HEK293 (cell line): ENCODE measurements around the gene DLX6.
A peak's percentile ranks its signal among the peaks of the same experiment; 100 is the strongest.

Source experiments
- GLI2 ChIP-seq: fragments of 450-650 bp; formaldehyde crosslinking; IDR thresholded peaks from 2 replicates; pipeline ENCODE4; 2017; ENCODE audit warnings: missing biosample characterization, missing genetic modification characterization, low read depth, borderline replicate concordance
- OSR2 ChIP-seq: fragments of 450-650 bp; formaldehyde crosslinking; IDR thresholded peaks from 2 replicates; pipeline ENCODE4 v1.5.1; 2016; ENCODE audit warnings: missing biosample characterization, missing genetic modification characterization
- RBAK ChIP-seq: fragments of 450-650 bp; formaldehyde crosslinking; IDR thresholded peaks from 2 replicates; pipeline ENCODE4 v1.5.1; 2016; ENCODE audit warnings: missing biosample characterization, missing genetic modification characterization
- SETDB1 ChIP-seq: IDR thresholded peaks from one replicate; pipeline ENCODE4 v1.6.1; 2017; ENCODE audit warnings: mild to moderate bottlenecking, low read length, moderate library complexity, mixed read lengths; ENCODE audit not compliant: insufficient read length
- SP3 ChIP-seq: fragments of 450-650 bp; formaldehyde crosslinking; IDR thresholded peaks from 2 replicates; pipeline ENCODE4 v1.5.1; 2016; ENCODE audit warnings: missing biosample characterization, missing genetic modification characterization
- YY1 ChIP-seq: fragments of 450-650 bp; formaldehyde crosslinking; IDR thresholded peaks from 2 replicates; pipeline ENCODE4 v1.5.1; 2018; ENCODE audit warnings: missing biosample characterization, missing genetic modification characterization
- ZBTB17 ChIP-seq: fragments of 450-650 bp; formaldehyde crosslinking; IDR thresholded peaks from 2 replicates; pipeline ENCODE4 v1.5.1; 2016; ENCODE audit warnings: missing biosample characterization, missing genetic modification characterization
- ZBTB20 ChIP-seq: fragments of 450-650 bp; formaldehyde crosslinking; IDR thresholded peaks from 2 replicates; pipeline ENCODE4 v1.5.1; 2016; ENCODE audit warnings: missing biosample characterization, missing genetic modification characterization
- ZBTB26 ChIP-seq: fragments of 450-650 bp; formaldehyde crosslinking; optimal IDR thresholded peaks from 2 replicates; pipeline ENCODE3; 2016; ENCODE audit warnings: missing biosample characterization, mild to moderate bottlenecking, missing genetic modification characterization
- ZEB2 ChIP-seq: fragments of 450-650 bp; formaldehyde crosslinking; IDR thresholded peaks from 2 replicates; pipeline ENCODE4 v1.5.1; 2016; ENCODE audit warnings: missing biosample characterization, missing genetic modification characterization
- ZFP3 ChIP-seq: fragments of 450-650 bp; formaldehyde crosslinking; IDR thresholded peaks from 2 replicates; pipeline ENCODE4 v1.5.1; 2016; ENCODE audit warnings: low read depth, missing biosample characterization, missing genetic modification characterization
- ZNF10 ChIP-seq: fragments of 450-650 bp; formaldehyde crosslinking; IDR thresholded peaks from 2 replicates; pipeline ENCODE4 v1.5.1; 2017; ENCODE audit warnings: missing biosample characterization, missing genetic modification characterization
- ZNF132 ChIP-seq: fragments of 450-650 bp; formaldehyde crosslinking; IDR thresholded peaks from 2 replicates; pipeline ENCODE4 v1.5.1; 2017; ENCODE audit warnings: missing biosample characterization, missing genetic modification characterization, borderline replicate concordance
- ZNF19 ChIP-seq: fragments of 450-650 bp; formaldehyde crosslinking; IDR thresholded peaks from 2 replicates; pipeline ENCODE4; 2016; ENCODE audit warnings: missing biosample characterization, missing genetic modification characterization, low read depth
- ZNF239 ChIP-seq: fragments of 450-650 bp; formaldehyde crosslinking; IDR thresholded peaks from 2 replicates; pipeline ENCODE4 v1.5.1; 2016; ENCODE audit warnings: missing biosample characterization, missing genetic modification characterization
- ZNF341 ChIP-seq: fragments of 450-650 bp; formaldehyde crosslinking; IDR thresholded peaks from 2 replicates; pipeline ENCODE4; 2016; ENCODE audit warnings: low read depth, missing biosample characterization, missing genetic modification characterization
- ZNF391 ChIP-seq: fragments of 450-650 bp; formaldehyde crosslinking; IDR thresholded peaks from 2 replicates; pipeline ENCODE4 v1.5.1; 2016; ENCODE audit warnings: low read depth, missing biosample characterization, missing genetic modification characterization, borderline replicate concordance
- ZNF394 ChIP-seq: fragments of 450-650 bp; formaldehyde crosslinking; IDR thresholded peaks from 2 replicates; pipeline ENCODE4 v1.5.1; 2016; ENCODE audit warnings: missing biosample characterization, missing genetic modification characterization, mild to moderate bottlenecking, moderate library complexity, borderline replicate concordance
- ZNF501 ChIP-seq: fragments of 450-650 bp; formaldehyde crosslinking; IDR thresholded peaks from 2 replicates; pipeline ENCODE4 v1.5.1; 2016; ENCODE audit warnings: missing biosample characterization, missing genetic modification characterization
- ZNF530 ChIP-seq: fragments of 450-650 bp; formaldehyde crosslinking; IDR thresholded peaks from 2 replicates; pipeline ENCODE4 v1.5.1; 2016; ENCODE audit warnings: low read depth, missing biosample characterization, missing genetic modification characterization
- ZNF571 ChIP-seq: fragments of 450-650 bp; formaldehyde crosslinking; IDR thresholded peaks from 2 replicates; pipeline ENCODE4 v1.5.0; 2017; ENCODE audit warnings: missing biosample characterization, missing genetic modification characterization
- ZNF585B ChIP-seq: fragments of 450-650 bp; formaldehyde crosslinking; IDR thresholded peaks from 2 replicates; pipeline ENCODE4 v1.5.1; 2016; ENCODE audit warnings: missing biosample characterization, missing genetic modification characterization
- ZNF623 ChIP-seq: fragments of 450-650 bp; formaldehyde crosslinking; IDR thresholded peaks from 2 replicates; pipeline ENCODE4 v1.5.1; 2016; ENCODE audit warnings: missing biosample characterization, missing genetic modification characterization
- ZNF629 ChIP-seq: fragments of 450-650 bp; formaldehyde crosslinking; IDR thresholded peaks from 2 replicates; pipeline ENCODE4 v1.5.1; 2017; ENCODE audit warnings: missing biosample characterization, missing genetic modification characterization
- ZNF660 ChIP-seq: fragments of 450-650 bp; IDR thresholded peaks from 2 replicates; pipeline ENCODE4 v1.5.1; 2018; ENCODE audit warnings: missing biosample characterization, mild to moderate bottlenecking, missing genetic modification characterization
- ZNF76 ChIP-seq: fragments of 450-650 bp; formaldehyde crosslinking; IDR thresholded peaks from 2 replicates; pipeline ENCODE4; 2016; ENCODE audit warnings: low read depth, missing biosample characterization, missing genetic modification characterization, borderline replicate concordance
- ZNF830 ChIP-seq: fragments of 450-650 bp; IDR thresholded peaks from 2 replicates; pipeline ENCODE4 v1.5.0; 2018; ENCODE audit warnings: missing biosample characterization, missing genetic modification characterization, low read depth, mild to moderate bottlenecking, moderate library complexity
- ZSCAN30 ChIP-seq: fragments of 450-650 bp; IDR thresholded peaks from 2 replicates; pipeline ENCODE4 v1.5.1; 2018; ENCODE audit warnings: missing biosample characterization, mild to moderate bottlenecking, missing genetic modification characterization, moderate library complexity
- ZXDB ChIP-seq: fragments of 450-650 bp; formaldehyde crosslinking; IDR thresholded peaks from 2 replicates; pipeline ENCODE4 v1.5.1; 2016; ENCODE audit warnings: missing biosample characterization, missing genetic modification characterization
- TF ChIP-seq, protein P1 (sequence below): fragments of 450-650 bp; formaldehyde crosslinking; IDR thresholded peaks from 2 replicates; pipeline ENCODE4; 2016; ENCODE audit warnings: missing biosample characterization, missing genetic modification characterization
- TF ChIP-seq, protein P2 (sequence below): sonication (generic); formaldehyde crosslinking; IDR thresholded peaks from 2 replicates; pipeline ENCODE4 v1.8.1; 2022; ENCODE audit warnings: mild to moderate bottlenecking, moderate library complexity, missing genetic modification reagents
- TF ChIP-seq, protein P3 (sequence below): fragments of 450-650 bp; formaldehyde crosslinking; IDR thresholded peaks from 2 replicates; pipeline ENCODE4 v1.5.1; 2017; ENCODE audit warnings: missing biosample characterization, missing genetic modification characterization
- TF ChIP-seq, protein P4 (sequence below): fragments of 450-650 bp; formaldehyde crosslinking; IDR thresholded peaks from 2 replicates; pipeline ENCODE4 v1.5.1; 2016; ENCODE audit warnings: missing biosample characterization, missing genetic modification characterization

Gene DLX6

DNA sequence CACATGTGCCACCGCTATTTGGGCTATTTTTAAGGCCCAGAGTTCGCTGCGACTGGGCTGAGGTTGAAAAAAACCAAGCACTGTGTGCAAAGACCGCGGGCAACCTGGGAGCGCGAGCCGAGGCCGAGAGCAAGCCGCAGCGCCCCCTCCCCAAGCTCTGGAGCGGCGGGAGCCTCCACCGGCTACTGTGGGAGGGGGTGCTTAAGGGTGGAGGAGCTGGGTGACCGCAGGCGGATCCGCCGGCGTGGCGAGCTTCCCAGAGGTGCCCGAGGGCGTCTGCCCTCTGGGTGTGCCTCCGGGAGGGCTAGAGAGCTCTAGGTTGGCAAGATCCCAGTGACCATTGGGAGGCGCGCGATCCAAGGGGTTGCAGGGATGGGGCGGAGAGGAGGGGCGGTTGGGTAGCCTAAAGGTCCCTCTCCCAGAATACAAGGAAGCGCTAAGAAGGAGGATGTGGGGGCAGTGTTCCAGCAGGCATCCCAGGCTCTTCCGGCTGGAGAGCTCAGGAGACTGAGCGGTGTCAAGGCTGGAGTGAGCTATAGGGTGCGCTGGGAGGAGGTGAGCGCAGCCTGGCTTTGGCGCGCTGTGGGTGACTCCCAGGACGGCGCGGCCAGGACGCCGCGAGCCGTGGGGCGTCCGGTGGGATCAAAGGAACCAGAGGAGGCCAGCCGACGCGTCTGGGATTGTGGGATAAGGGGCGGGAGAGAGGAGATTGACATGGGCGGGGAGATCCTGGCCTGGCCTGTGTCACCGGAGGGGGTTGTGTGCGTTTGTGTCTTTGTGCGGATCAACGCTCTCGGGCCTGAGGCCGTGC lies 11.2 kb downstream of the DLX6 start (continued):
- TF ChIP-seq ZXDB (tag by site-specific recombination) (peak; percentile 34; the same call in 1 of the 2 replicates), ZNF501 (tag by site-specific recombination) (0 out of 2 replicates have a peak, but pooled peaks have one; percentile 17), ZBTB26 (tag by site-specific recombination) (peak; percentile 78), SP3 (peak; percentile 70), SETDB1 (no peak), RBAK (tag by site-specific recombination) (no peak), GLI2 (tag by site-specific recombination) (no peak), ZNF10 (tag by site-specific recombination) (no peak), ZSCAN30 (tag by site-specific recombination) (peak; percentile 23; the same call in 1 of the 2 replicates), ZBTB17 (peak; percentile 45; the same call in 1 of the 2 replicates), ZNF394 (peak; percentile 71), OSR2 (peak; percentile 64), ZNF19 (tag by site-specific recombination) (no peak), ZNF623 (tag by site-specific recombination) (no peak), ZNF391 (tag by site-specific recombination) (no peak), ZNF76 (tag by site-specific recombination) (peak; percentile 93), ZNF530 (no peak), ZNF341 (peak; percentile 46; the same call in 1 of the 2 replicates), ZNF571 (no peak), ZNF660 (tag by site-specific recombination) (no peak; the same call in 1 of the 2 replicates), ZBTB20 (tag by site-specific recombination) (peak; percentile 64; the same call in 1 of the 2 replicates), ZFP3 (tag by site-specific recombination) (no peak), ZNF239 (tag by site-specific recombination) (no peak), ZNF629 (tag by site-specific recombination) (peak; percentile 17; the same call in 1 of the 2 replicates), ZNF585B (tag by site-specific recombination) (no peak), ZEB2 (tag by site-specific recombination) (peak; percentile 53; the same call in 1 of the 2 replicates), YY1 (tag by site-specific recombination) (no peak), ZNF132 (tag by site-specific recombination) (no peak), ZNF830 (tag by site-specific recombination) (no peak)
- TF ChIP-seq, protein P1, sequence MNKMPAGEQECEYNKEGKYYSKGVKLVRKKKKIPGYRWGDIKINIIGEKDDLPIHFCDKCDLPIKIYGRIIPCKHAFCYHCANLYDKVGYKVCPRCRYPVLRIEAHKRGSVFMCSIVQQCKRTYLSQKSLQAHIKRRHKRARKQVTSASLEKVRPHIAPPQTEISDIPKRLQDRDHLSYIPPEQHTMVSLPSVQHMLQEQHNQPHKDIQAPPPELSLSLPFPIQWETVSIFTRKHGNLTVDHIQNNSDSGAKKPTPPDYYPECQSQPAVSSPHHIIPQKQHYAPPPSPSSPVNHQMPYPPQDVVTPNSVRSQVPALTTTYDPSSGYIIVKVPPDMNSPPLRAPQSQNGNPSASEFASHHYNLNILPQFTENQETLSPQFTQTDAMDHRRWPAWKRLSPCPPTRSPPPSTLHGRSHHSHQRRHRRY = no peak
- TF ChIP-seq, protein P2, sequence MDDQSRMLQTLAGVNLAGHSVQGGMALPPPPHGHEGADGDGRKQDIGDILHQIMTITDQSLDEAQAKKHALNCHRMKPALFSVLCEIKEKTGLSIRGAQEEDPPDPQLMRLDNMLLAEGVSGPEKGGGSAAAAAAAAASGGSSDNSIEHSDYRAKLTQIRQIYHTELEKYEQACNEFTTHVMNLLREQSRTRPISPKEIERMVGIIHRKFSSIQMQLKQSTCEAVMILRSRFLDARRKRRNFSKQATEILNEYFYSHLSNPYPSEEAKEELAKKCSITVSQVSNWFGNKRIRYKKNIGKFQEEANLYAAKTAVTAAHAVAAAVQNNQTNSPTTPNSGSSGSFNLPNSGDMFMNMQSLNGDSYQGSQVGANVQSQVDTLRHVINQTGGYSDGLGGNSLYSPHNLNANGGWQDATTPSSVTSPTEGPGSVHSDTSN = no peak
- TF ChIP-seq, protein P3, sequence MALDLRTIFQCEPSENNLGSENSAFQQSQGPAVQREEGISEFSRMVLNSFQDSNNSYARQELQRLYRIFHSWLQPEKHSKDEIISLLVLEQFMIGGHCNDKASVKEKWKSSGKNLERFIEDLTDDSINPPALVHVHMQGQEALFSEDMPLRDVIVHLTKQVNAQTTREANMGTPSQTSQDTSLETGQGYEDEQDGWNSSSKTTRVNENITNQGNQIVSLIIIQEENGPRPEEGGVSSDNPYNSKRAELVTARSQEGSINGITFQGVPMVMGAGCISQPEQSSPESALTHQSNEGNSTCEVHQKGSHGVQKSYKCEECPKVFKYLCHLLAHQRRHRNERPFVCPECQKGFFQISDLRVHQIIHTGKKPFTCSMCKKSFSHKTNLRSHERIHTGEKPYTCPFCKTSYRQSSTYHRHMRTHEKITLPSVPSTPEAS (tag by site-specific recombination) = 0 out of 2 replicates have a peak, but pooled peaks have one; percentile 60
- TF ChIP-seq, protein P4, sequence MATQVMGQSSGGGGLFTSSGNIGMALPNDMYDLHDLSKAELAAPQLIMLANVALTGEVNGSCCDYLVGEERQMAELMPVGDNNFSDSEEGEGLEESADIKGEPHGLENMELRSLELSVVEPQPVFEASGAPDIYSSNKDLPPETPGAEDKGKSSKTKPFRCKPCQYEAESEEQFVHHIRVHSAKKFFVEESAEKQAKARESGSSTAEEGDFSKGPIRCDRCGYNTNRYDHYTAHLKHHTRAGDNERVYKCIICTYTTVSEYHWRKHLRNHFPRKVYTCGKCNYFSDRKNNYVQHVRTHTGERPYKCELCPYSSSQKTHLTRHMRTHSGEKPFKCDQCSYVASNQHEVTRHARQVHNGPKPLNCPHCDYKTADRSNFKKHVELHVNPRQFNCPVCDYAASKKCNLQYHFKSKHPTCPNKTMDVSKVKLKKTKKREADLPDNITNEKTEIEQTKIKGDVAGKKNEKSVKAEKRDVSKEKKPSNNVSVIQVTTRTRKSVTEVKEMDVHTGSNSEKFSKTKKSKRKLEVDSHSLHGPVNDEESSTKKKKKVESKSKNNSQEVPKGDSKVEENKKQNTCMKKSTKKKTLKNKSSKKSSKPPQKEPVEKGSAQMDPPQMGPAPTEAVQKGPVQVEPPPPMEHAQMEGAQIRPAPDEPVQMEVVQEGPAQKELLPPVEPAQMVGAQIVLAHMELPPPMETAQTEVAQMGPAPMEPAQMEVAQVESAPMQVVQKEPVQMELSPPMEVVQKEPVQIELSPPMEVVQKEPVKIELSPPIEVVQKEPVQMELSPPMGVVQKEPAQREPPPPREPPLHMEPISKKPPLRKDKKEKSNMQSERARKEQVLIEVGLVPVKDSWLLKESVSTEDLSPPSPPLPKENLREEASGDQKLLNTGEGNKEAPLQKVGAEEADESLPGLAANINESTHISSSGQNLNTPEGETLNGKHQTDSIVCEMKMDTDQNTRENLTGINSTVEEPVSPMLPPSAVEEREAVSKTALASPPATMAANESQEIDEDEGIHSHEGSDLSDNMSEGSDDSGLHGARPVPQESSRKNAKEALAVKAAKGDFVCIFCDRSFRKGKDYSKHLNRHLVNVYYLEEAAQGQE (tag by site-specific recombination) = no peak
